ENCODE results near the gene FAM162A. TPM values are rescaled to one million over a fixed set of nuclear protein-coding genes. Genes with fewer than 3 reads are reported as not detected.

Gene FAM162A
- total RNA-seq, 1 experiment from 2014 or later, result 83.9 TPM

DNA sequence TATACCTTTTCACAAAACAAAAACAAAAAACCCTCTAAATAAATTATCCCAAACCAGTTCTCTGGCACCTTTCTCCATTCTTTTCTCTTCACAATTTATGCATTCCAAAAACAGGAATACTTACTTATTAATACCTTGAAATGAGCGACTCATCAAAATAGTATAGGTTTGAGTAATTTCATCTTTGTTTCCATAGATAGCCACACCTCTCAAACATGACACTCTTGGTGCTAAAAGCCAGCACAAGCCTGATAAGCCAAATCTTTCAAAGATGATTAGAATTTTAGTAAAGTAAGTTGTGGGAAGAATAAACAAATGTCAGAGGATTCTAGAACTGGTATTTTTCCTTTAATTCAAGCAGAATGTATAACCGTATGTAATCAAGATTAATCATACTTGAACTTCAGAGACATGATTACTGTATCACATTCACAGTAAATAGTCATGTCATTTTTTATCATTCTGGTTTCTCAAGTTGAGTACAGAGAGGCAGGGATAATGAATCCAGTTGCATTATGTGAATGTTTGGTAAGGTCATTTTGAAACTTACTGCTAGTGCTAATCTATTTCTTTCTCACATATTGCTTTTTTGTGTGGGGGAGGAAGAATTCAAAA lies 44.0 kb downstream of the FAM162A start (continued):
- TF ChIP-seq, protein P1, sequence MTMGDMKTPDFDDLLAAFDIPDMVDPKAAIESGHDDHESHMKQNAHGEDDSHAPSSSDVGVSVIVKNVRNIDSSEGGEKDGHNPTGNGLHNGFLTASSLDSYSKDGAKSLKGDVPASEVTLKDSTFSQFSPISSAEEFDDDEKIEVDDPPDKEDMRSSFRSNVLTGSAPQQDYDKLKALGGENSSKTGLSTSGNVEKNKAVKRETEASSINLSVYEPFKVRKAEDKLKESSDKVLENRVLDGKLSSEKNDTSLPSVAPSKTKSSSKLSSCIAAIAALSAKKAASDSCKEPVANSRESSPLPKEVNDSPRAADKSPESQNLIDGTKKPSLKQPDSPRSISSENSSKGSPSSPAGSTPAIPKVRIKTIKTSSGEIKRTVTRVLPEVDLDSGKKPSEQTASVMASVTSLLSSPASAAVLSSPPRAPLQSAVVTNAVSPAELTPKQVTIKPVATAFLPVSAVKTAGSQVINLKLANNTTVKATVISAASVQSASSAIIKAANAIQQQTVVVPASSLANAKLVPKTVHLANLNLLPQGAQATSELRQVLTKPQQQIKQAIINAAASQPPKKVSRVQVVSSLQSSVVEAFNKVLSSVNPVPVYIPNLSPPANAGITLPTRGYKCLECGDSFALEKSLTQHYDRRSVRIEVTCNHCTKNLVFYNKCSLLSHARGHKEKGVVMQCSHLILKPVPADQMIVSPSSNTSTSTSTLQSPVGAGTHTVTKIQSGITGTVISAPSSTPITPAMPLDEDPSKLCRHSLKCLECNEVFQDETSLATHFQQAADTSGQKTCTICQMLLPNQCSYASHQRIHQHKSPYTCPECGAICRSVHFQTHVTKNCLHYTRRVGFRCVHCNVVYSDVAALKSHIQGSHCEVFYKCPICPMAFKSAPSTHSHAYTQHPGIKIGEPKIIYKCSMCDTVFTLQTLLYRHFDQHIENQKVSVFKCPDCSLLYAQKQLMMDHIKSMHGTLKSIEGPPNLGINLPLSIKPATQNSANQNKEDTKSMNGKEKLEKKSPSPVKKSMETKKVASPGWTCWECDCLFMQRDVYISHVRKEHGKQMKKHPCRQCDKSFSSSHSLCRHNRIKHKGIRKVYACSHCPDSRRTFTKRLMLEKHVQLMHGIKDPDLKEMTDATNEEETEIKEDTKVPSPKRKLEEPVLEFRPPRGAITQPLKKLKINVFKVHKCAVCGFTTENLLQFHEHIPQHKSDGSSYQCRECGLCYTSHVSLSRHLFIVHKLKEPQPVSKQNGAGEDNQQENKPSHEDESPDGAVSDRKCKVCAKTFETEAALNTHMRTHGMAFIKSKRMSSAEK (CRISPR knock-in tag; IDR thresholded peaks at IDR 0.05; ENCODE audit: borderline replicate concordance), result no peak
- TF ChIP-seq, protein P2, sequence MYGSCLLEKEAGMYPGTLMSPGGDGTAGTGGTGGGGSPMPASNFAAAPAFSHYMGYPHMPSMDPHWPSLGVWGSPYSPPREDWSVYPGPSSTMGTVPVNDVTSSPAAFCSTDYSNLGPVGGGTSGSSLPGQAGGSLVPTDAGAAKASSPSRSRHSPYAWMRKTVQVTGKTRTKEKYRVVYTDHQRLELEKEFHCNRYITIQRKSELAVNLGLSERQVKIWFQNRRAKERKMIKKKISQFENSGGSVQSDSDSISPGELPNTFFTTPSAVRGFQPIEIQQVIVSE (CRISPR knock-in tag; IDR thresholded peaks at IDR 0.05; ENCODE audit: borderline replicate concordance), result no peak
- TF ChIP-seq, protein P3, sequence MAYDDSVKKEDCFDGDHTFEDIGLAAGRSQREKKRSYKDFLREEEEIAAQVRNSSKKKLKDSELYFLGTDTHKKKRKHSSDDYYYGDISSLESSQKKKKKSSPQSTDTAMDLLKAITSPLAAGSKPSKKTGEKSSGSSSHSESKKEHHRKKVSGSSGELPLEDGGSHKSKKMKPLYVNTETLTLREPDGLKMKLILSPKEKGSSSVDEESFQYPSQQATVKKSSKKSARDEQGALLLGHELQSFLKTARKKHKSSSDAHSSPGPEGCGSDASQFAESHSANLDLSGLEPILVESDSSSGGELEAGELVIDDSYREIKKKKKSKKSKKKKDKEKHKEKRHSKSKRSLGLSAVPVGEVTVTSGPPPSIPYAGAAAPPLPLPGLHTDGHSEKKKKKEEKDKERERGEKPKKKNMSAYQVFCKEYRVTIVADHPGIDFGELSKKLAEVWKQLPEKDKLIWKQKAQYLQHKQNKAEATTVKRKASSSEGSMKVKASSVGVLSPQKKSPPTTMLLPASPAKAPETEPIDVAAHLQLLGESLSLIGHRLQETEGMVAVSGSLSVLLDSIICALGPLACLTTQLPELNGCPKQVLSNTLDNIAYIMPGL (CRISPR knock-in tag; IDR thresholded peaks at IDR 0.05), result no peak
- TF ChIP-seq, protein P4, sequence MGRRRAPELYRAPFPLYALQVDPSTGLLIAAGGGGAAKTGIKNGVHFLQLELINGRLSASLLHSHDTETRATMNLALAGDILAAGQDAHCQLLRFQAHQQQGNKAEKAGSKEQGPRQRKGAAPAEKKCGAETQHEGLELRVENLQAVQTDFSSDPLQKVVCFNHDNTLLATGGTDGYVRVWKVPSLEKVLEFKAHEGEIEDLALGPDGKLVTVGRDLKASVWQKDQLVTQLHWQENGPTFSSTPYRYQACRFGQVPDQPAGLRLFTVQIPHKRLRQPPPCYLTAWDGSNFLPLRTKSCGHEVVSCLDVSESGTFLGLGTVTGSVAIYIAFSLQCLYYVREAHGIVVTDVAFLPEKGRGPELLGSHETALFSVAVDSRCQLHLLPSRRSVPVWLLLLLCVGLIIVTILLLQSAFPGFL (CRISPR knock-in tag; IDR thresholded peaks at IDR 0.05; ENCODE audit: borderline replicate concordance), result no peak

DNA sequence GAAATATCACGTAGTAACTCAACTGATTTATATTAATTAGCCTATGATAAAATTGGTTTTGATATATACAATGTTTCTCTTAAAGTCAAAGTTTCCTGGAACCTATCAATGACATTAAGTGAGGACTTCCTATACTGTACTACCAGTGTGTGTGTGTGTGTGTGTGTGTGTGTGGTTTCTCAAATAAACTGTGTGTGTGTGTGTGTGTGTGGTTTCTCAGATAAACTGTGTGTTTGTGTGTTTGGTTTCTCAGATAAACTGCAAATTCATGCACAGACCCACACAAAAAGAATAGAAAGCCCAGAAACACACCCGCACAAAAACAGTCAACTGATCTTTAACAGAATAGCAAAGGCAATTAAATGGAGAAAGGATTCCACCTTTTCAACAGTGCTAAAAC lies 46.4 kb downstream of the FAM162A start:
- ChIA-PET CTCF (no interaction called here), POLR2A (no interaction called here)
- ATAC-seq, result no peak

DNA sequence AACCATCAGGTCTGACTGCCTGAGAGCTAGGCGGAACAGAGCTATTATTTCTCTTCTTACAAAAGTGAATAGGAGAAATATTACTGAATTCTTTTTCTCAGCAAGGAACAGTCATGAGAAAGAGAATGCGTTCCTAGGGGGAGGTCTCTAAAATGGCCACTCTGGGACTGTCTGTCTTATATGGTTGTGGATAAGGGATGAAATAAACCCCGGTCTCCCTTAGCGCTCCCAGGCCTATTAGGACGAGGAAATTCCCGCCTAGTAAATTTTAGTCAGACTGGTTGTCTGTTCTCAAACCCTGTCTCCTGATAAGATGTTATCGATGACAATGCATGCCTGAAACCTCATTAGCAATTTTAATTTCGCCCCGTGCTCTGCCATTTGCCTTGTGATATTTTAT lies 52.0 kb downstream of the FAM162A start:
- Mint-ChIP-seq H3K27ac (no peak overlapping the region), H3K27me3 (ENCODE audit: low read depth) (no peaks in the 10 kb centered on the region), H3K9me3 (peaks cover 26% of the 10 kb centered on the region), H3K4me3 (no peak overlapping the region), H3K4me1 (no peaks in the 10 kb centered on the region), H3K36me3 (peaks cover 80% of the 10 kb centered on the region)
- ChIA-PET CTCF (no interaction called here), POLR2A (no interaction called here)
- no peak for ATAC-seq
- no peak for DNase-seq (ENCODE audit: low spot score)
- no peak for TF ChIP-seq ZNF671 (CRISPR knock-in tag; IDR thresholded peaks at IDR 0.05)
- TF ChIP-seq NFYB (CRISPR knock-in tag; conservative IDR thresholded peaks at IDR 0.05; ENCODE audit: low read depth), result no peak
- no peak for TF ChIP-seq IRF2 (CRISPR knock-in tag; IDR thresholded peaks at IDR 0.05; ENCODE audit: borderline replicate concordance, low read depth)
- TF ChIP-seq, protein P5, sequence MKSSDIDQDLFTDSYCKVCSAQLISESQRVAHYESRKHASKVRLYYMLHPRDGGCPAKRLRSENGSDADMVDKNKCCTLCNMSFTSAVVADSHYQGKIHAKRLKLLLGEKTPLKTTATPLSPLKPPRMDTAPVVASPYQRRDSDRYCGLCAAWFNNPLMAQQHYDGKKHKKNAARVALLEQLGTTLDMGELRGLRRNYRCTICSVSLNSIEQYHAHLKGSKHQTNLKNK (CRISPR knock-in tag; IDR thresholded peaks at IDR 0.05), result no peak
- no peak for TF ChIP-seq MXD4 (CRISPR knock-in tag; IDR thresholded peaks at IDR 0.05; ENCODE audit: borderline replicate concordance)
- TF ChIP-seq TCF7 (CRISPR knock-in tag; IDR thresholded peaks at IDR 0.05; ENCODE audit: low read depth), result no peak
- TF ChIP-seq, protein P6, sequence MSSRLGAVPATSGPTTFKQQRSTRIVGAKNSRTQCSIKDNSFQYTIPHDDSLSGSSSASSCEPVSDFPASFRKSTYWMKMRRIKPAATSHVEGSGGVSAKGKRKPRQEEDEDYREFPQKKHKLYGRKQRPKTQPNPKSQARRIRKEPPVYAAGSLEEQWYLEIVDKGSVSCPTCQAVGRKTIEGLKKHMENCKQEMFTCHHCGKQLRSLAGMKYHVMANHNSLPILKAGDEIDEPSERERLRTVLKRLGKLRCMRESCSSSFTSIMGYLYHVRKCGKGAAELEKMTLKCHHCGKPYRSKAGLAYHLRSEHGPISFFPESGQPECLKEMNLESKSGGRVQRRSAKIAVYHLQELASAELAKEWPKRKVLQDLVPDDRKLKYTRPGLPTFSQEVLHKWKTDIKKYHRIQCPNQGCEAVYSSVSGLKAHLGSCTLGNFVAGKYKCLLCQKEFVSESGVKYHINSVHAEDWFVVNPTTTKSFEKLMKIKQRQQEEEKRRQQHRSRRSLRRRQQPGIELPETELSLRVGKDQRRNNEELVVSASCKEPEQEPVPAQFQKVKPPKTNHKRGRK (CRISPR knock-in tag; IDR thresholded peaks at IDR 0.05; ENCODE audit: borderline replicate concordance), result no peak
- TF ChIP-seq, protein P7, sequence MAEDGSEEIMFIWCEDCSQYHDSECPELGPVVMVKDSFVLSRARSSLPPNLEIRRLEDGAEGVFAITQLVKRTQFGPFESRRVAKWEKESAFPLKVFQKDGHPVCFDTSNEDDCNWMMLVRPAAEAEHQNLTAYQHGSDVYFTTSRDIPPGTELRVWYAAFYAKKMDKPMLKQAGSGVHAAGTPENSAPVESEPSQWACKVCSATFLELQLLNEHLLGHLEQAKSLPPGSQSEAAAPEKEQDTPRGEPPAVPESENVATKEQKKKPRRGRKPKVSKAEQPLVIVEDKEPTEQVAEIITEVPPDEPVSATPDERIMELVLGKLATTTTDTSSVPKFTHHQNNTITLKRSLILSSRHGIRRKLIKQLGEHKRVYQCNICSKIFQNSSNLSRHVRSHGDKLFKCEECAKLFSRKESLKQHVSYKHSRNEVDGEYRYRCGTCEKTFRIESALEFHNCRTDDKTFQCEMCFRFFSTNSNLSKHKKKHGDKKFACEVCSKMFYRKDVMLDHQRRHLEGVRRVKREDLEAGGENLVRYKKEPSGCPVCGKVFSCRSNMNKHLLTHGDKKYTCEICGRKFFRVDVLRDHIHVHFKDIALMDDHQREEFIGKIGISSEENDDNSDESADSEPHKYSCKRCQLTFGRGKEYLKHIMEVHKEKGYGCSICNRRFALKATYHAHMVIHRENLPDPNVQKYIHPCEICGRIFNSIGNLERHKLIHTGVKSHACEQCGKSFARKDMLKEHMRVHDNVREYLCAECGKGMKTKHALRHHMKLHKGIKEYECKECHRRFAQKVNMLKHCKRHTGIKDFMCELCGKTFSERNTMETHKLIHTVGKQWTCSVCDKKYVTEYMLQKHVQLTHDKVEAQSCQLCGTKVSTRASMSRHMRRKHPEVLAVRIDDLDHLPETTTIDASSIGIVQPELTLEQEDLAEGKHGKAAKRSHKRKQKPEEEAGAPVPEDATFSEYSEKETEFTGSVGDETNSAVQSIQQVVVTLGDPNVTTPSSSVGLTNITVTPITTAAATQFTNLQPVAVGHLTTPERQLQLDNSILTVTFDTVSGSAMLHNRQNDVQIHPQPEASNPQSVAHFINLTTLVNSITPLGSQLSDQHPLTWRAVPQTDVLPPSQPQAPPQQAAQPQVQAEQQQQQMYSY (CRISPR knock-in tag; IDR thresholded peaks at IDR 0.05), result no peak
- TF ChIP-seq ZNF138 (CRISPR knock-in tag; conservative IDR thresholded peaks at IDR 0.05), result no peak
- TF ChIP-seq, protein P8, sequence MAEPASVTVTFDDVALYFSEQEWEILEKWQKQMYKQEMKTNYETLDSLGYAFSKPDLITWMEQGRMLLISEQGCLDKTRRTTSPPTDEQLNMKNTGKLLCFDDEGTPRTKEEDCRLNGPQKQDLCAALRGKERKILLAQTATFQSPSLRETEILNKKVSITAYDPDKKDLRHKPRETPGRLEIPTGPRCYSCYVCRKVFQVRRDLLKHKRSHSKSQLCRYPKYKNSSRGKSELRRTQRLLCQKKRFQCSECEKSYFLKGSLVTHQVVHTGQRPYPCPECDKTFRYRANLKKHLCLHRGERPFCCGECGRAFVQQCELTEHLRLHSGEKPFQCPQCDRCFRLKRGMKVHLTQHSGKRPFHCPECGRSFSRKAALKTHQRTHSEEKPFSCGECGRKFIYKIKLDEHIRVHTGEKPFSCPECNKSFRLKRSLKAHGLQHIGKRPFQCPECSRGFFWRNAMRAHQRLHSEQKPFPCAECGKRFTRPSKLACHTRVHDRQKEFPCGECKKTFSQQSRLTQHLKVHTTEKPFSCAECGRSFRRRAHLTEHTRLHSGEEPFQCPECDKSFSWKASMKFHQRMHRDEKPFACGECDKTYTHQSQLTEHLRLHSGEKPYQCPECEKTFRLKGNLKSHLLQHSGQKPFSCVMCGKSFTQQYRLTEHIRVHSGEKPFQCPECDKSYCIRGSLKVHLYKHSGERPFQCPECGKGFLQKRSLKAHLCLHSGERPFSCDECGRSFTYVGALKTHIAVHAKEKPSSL (CRISPR knock-in tag; conservative IDR thresholded peaks at IDR 0.05), result no peak

More for the DNA sequence above, 46.4 kb downstream of the FAM162A start:
- no peak overlapping the region for H3K27ac Mint-ChIP-seq
- H3K27me3 Mint-ChIP-seq (ENCODE audit: low read depth), result no peaks in the 10 kb centered on the region
- H3K4me3 Mint-ChIP-seq, result no peak overlapping the region
- TF ChIP-seq MYBL2 (CRISPR knock-in tag; IDR thresholded peaks at IDR 0.05), result no peak
- H3K9me3 Mint-ChIP-seq, result peaks cover 3% of the 10 kb centered on the region
- H3K4me1 Mint-ChIP-seq, result no peaks in the 10 kb centered on the region
- no peak for DNase-seq (ENCODE audit: low spot score)
- H3K36me3 Mint-ChIP-seq, result peaks cover 46% of the 10 kb centered on the region

Measured in WTC11 (cell line).